Glutamatergic neuron (in vitro differentiated cells): ENCODE measurements around the gene CLIC3. TPM values are rescaled to one million over a fixed set of nuclear protein-coding genes. Genes with fewer than 3 reads are reported as not detected.

Source experiments
- DNase-seq: peaks from one replicate; pipeline ENCODE4 v3.0.0; 2022
- H3K27ac Mint-ChIP-seq: one replicate; pipeline ENCODE4 v1.8.0; 2020; ENCODE audit warnings: mild to moderate bottlenecking, mixed read lengths, inconsistent platforms; ENCODE audit not compliant: unreplicated experiment
- H3K27me3 Mint-ChIP-seq: one replicate; pipeline ENCODE4 v1.8.0; 2020; ENCODE audit warnings: mild to moderate bottlenecking, moderate library complexity, mixed read lengths, inconsistent platforms; ENCODE audit not compliant: unreplicated experiment
- H3K36me3 Mint-ChIP-seq: one replicate; pipeline ENCODE4 v1.8.0; 2020; ENCODE audit warnings: mild to moderate bottlenecking, mixed read lengths, inconsistent platforms; ENCODE audit not compliant: unreplicated experiment
- H3K4me1 Mint-ChIP-seq: one replicate; pipeline ENCODE4 v1.8.0; 2020; ENCODE audit warnings: mild to moderate bottlenecking, low read depth, mixed read lengths, inconsistent platforms; ENCODE audit not compliant: unreplicated experiment
- H3K4me3 Mint-ChIP-seq: one replicate; pipeline ENCODE4 v1.8.0; 2020; ENCODE audit warnings: mild to moderate bottlenecking, mixed read lengths, inconsistent platforms; ENCODE audit not compliant: unreplicated experiment
- H3K9me3 Mint-ChIP-seq: one replicate; pipeline ENCODE4 v1.8.0; 2020; ENCODE audit warnings: mild to moderate bottlenecking, moderate library complexity, mixed read lengths, inconsistent platforms; ENCODE audit not compliant: unreplicated experiment
- total RNA-seq: library from RNA; stranded (reverse); fragmentation: NEBNext Ultra II Directional; extraction: Animal tissue kit (Norgen Biotek cat#: 25700); gene quantifications from one replicate; pipeline ENCODE4 v1.2.1, GENCODE V29; 2021; ENCODE audit not compliant: unreplicated experiment
- TF ChIP-seq, protein P1 (sequence below): fragments of 200-600 bp; sonication (generic); IDR thresholded peaks from one replicate; pipeline ENCODE4 v1.5.0; 2021; ENCODE audit not compliant: partially characterized antibody, unreplicated experiment

CLIC3 gene
- total RNA-seq, 1 donor from 2014 or later: not detected

DNA sequence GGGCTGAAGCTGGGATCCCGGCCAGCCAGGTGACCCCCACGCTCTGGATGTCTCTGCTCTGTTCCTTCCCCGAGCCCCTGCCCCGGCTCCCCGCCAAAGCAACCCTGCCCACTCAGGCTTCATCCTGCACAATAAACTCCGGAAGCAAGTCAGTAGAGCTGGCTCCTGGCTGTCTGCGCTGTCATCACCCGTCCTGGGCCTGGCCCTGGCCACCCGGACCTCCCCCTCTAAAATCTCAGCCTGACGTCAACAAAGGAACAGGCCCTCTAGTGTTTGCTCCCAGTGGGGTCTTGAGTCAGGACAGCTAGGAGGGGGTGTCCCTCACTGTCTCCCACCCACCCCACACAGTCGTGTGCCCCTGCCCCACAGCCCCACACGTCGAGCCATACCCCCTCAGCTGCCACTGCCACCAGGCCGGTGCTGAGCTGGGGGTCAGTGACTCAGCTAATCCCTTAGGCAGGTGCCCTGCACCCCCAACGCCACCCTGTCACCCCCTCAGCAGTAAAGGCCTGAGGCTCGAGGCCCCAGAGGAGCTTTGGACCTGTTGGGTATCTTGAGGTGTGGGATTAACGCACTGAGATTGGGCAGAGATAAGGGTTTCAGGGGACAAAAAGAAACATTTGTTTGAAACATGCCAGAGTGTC lies 14.7 kb downstream of the CLIC3 start:
- peaks cover 4% of the 10 kb centered on the region for H3K4me1 Mint-ChIP-seq
- no peaks in the 10 kb centered on the region for H3K36me3 Mint-ChIP-seq
- H3K27ac Mint-ChIP-seq: no peak overlapping the region
- DNase-seq: no peak
- TF ChIP-seq, protein P1, sequence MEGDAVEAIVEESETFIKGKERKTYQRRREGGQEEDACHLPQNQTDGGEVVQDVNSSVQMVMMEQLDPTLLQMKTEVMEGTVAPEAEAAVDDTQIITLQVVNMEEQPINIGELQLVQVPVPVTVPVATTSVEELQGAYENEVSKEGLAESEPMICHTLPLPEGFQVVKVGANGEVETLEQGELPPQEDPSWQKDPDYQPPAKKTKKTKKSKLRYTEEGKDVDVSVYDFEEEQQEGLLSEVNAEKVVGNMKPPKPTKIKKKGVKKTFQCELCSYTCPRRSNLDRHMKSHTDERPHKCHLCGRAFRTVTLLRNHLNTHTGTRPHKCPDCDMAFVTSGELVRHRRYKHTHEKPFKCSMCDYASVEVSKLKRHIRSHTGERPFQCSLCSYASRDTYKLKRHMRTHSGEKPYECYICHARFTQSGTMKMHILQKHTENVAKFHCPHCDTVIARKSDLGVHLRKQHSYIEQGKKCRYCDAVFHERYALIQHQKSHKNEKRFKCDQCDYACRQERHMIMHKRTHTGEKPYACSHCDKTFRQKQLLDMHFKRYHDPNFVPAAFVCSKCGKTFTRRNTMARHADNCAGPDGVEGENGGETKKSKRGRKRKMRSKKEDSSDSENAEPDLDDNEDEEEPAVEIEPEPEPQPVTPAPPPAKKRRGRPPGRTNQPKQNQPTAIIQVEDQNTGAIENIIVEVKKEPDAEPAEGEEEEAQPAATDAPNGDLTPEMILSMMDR: no peak
- H3K4me3 Mint-ChIP-seq: no peak overlapping the region
- H3K27me3 Mint-ChIP-seq: peaks cover 10% of the 10 kb centered on the region
- peaks cover 7% of the 10 kb centered on the region for H3K9me3 Mint-ChIP-seq

DNA sequence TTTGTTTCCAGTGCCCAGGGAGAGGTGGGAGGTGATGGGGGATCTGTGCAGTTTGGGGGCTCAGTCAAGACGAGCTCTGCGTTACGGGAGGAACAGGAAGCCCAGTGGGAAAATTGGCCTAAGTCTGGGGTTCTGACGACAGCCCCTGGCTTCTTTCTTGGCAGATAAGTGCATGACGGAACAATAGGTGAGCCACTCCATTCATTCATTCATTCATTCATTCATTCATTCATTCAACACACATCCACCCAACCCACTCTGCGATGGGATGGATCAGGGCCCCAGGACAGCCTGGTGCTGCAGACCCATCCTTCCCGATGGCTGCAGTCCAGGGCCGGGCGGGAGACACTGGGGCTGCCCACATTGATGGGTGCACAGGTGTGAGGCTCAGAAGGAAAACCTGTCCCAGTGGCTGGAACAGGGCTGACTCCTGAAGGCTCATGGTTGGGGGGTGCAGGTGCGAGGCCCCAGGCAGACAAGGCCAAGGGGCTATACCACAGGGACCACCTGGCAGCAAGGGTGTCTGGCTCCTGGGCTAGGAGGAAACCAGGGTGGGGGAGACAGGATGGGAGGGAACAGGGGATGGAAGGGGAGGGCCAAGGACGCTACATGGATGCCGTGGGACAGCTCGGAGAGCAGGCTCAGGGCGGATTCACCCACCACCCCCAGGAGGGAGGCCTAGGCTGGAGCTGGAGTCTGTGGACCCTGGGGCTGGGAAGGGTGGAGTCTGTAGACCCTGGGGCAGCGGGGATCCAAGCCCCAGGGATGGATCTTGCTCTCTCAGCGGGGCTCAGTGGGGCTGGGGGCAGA lies 15.5 kb downstream of the CLIC3 start:
- Mint-ChIP-seq H3K27me3 (peaks cover 5% of the 10 kb centered on the region), H3K4me3 (no peak overlapping the region), H3K36me3 (no peaks in the 10 kb centered on the region), H3K9me3 (peaks cover 5% of the 10 kb centered on the region), H3K4me1 (peaks cover 4% of the 10 kb centered on the region), H3K27ac (no peak overlapping the region)
- no peak for DNase-seq
- TF ChIP-seq, protein P1: no peak

DNA sequence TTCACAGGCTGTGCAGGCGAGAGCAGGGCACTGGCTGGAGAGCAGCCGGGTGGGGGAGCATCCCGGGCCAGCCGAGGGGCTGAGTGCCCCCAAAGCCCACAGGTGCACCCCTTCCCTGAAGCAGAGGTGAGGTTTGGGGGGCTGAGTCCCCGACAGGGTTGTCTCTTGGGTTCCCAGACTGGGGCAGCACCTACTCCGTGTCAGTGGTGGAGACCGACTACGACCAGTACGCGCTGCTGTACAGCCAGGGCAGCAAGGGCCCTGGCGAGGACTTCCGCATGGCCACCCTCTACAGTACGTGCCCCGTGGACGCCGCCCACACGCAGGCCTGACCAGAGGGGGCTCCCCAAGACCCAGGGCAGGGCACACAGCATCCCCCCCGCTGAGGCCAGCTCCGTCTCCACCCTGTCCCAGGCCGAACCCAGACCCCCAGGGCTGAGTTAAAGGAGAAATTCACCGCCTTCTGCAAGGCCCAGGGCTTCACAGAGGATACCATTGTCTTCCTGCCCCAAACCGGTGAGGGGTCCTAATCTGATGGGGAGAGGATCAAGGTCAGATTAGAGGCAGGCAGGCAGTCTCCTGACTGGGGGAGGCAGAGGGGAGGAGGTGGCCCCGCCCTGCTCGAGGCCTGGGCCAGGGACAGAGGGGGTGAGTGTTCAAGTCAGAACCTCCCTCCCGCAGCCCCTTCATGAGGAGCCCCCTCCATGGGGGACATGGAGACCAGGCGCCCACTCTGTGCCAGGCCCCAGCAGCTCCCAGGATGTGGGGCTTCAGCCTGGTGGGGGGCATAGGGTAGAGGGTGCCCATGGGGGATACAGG lies 16.4 kb downstream of the CLIC3 start:
- no peak overlapping the region for H3K27ac Mint-ChIP-seq
- peaks cover 5% of the 10 kb centered on the region for H3K27me3 Mint-ChIP-seq
- TF ChIP-seq, protein P1: no peak
- no peaks in the 10 kb centered on the region for H3K36me3 Mint-ChIP-seq
- no peak overlapping the region for H3K4me3 Mint-ChIP-seq
- peaks cover 4% of the 10 kb centered on the region for H3K4me1 Mint-ChIP-seq
- DNase-seq: no peak
- H3K9me3 Mint-ChIP-seq: peaks cover 7% of the 10 kb centered on the region

DNA sequence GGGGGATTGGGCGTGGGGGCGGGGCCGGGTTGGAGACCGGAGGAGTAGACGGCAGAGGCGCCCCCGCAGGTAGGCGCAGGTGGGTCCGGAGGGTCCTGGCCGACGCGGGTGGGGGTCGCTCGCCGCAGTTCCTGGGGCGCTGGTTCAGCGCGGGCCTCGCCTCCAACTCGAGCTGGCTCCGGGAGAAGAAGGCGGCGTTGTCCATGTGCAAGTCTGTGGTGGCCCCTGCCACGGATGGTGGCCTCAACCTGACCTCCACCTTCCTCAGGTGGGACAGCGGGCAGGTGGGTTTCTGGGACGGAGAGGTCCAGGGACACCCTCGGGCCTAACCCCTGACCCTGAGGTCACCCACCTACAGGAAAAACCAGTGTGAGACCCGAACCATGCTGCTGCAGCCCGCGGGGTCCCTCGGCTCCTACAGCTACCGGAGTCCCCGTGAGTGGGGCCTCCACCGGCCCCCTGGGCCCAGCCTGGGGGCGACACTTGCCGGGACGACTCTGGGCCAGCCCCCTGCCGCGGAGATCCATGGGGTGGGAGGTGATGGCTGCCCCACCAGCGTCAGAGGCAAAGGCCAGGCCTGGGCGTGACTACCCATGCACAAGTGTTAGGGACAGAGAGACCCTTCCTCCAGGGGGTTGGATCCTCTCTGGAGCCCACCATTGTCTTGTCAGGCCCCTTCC lies 17.4 kb downstream of the CLIC3 start:
- DNase-seq: no peak
- no peak overlapping the region for H3K4me3 Mint-ChIP-seq
- H3K27ac Mint-ChIP-seq: no peak overlapping the region
- TF ChIP-seq, protein P1: no peak
- peaks cover 3% of the 10 kb centered on the region for H3K4me1 Mint-ChIP-seq
- H3K27me3 Mint-ChIP-seq: peaks cover 4% of the 10 kb centered on the region
- no peaks in the 10 kb centered on the region for H3K36me3 Mint-ChIP-seq
- peaks cover 7% of the 10 kb centered on the region for H3K9me3 Mint-ChIP-seq
